WTC11 (cell line): ENCODE results near the gene KCNQ4. TPM values are rescaled to one million over a fixed set of nuclear protein-coding genes. Genes with fewer than 3 reads are reported as not detected.

Source experiments
- ATAC-seq: fragments of 200-7000 bp; cut with Tn5 transposase; 2 replicates; pipeline ENCODE4 v1.10.0; 2021; ENCODE audit warnings: mild to moderate bottlenecking, moderate library complexity
- CTCF ChIA-PET: fragments of 300-600 bp; sonication (Branson Sonifier 250); formaldehyde crosslinking; loops from one replicate; lab custom pipeline; 2021; ENCODE audit warnings: antibody characterized with exemption; lab: Charles Lee
- POLR2A ChIA-PET: fragments of 350-600 bp; sonication (Branson Sonifier 250); formaldehyde crosslinking; loops from one replicate; lab custom pipeline; 2021; ENCODE audit warnings: antibody characterized with exemption; lab: Charles Lee
- DNase-seq: peaks from one replicate; pipeline ENCODE4 v3.0.0; 2021; ENCODE audit warnings: low spot score
- H3K27ac Mint-ChIP-seq: 2 replicates; pipeline ENCODE4 v1.8.0; 2021; ENCODE audit warnings: mixed read lengths
- H3K27me3 Mint-ChIP-seq: 2 replicates; pipeline ENCODE4 v1.8.0; 2021; ENCODE audit warnings: low read depth, mild to moderate bottlenecking, moderate library complexity, mixed read lengths
- H3K36me3 Mint-ChIP-seq: 2 replicates; pipeline ENCODE4 v1.8.0; 2021; ENCODE audit warnings: mixed read lengths
- H3K4me1 Mint-ChIP-seq: 2 replicates; pipeline ENCODE4 v1.8.0; 2022; ENCODE audit warnings: mixed read lengths
- H3K4me3 Mint-ChIP-seq: 2 replicates; pipeline ENCODE4 v1.8.0; 2021; ENCODE audit warnings: mild to moderate bottlenecking, moderate library complexity, mixed read lengths
- H3K9me3 Mint-ChIP-seq: 2 replicates; pipeline ENCODE4 v1.8.0; 2021; ENCODE audit warnings: mixed read lengths
- GTF2I ChIP-seq: fragments of 250-450 bp; sonication (Bioruptor Pico); conservative IDR thresholded peaks from 2 replicates; pipeline ENCODE4 v1.4.0; 2021; ENCODE audit warnings: mild to moderate bottlenecking
- KAT7 ChIP-seq: sonication (generic); formaldehyde crosslinking; IDR thresholded peaks from 2 replicates; pipeline ENCODE4 v1.8.1; 2023; ENCODE audit warnings: missing genetic modification reagents, mild to moderate bottlenecking, borderline replicate concordance
- MYBL2 ChIP-seq: sonication (generic); formaldehyde crosslinking; IDR thresholded peaks from 2 replicates; pipeline ENCODE4 v1.8.1; 2023; ENCODE audit warnings: mild to moderate bottlenecking, moderate library complexity, missing genetic modification reagents
- NFATC4 ChIP-seq: fragments of 250-450 bp; sonication (Bioruptor Pico); IDR thresholded peaks from 2 replicates; pipeline ENCODE4 v1.9.0; 2021; ENCODE audit warnings: mild to moderate bottlenecking
- NR2C2 ChIP-seq: sonication (generic); formaldehyde crosslinking; IDR thresholded peaks from 2 replicates; pipeline ENCODE4 v1.8.0; 2022; ENCODE audit warnings: mild to moderate bottlenecking, missing genetic modification reagents
- SP1 ChIP-seq: sonication (generic); formaldehyde crosslinking; conservative IDR thresholded peaks from 2 replicates; pipeline ENCODE4 v1.8.1; 2022; ENCODE audit warnings: missing genetic modification reagents
- TEAD1 ChIP-seq: sonication (generic); formaldehyde crosslinking; IDR thresholded peaks from 2 replicates; pipeline ENCODE4 v1.8.0; 2022; ENCODE audit warnings: mild to moderate bottlenecking, missing genetic modification reagents
- TEAD4 ChIP-seq: sonication (generic); formaldehyde crosslinking; IDR thresholded peaks from 2 replicates; pipeline ENCODE4 v1.8.0; 2022; ENCODE audit warnings: mild to moderate bottlenecking, missing genetic modification reagents
- ZNF423 ChIP-seq: fragments of 250-450 bp; sonication (Bioruptor Pico); IDR thresholded peaks from 2 replicates; pipeline ENCODE4 v2.1.2; 2022; ENCODE audit warnings: mild to moderate bottlenecking, moderate library complexity
- total RNA-seq: library from RNA; stranded (reverse); gene quantifications from 3 replicates; pipeline ENCODE4 v1.2.3, GENCODE V29; 2021
- TF ChIP-seq, protein P1 (sequence below): sonication (generic); formaldehyde crosslinking; IDR thresholded peaks from 2 replicates; pipeline ENCODE4 v1.8.1; 2023; ENCODE audit warnings: mild to moderate bottlenecking, missing genetic modification reagents, borderline replicate concordance
- TF ChIP-seq, protein P2 (sequence below): sonication (generic); formaldehyde crosslinking; IDR thresholded peaks from 2 replicates; pipeline ENCODE4 v1.8.0; 2022; ENCODE audit warnings: mild to moderate bottlenecking, missing genetic modification reagents
- TF ChIP-seq, protein P3 (sequence below): sonication (generic); formaldehyde crosslinking; IDR thresholded peaks from 2 replicates; pipeline ENCODE4 v1.8.1; 2023; ENCODE audit warnings: mild to moderate bottlenecking, missing genetic modification reagents
- TF ChIP-seq, protein P4 (sequence below): sonication (generic); formaldehyde crosslinking; IDR thresholded peaks from 2 replicates; pipeline ENCODE4 v1.8.1; 2022; ENCODE audit warnings: mild to moderate bottlenecking, missing genetic modification reagents, moderate library complexity, borderline replicate concordance
- TF ChIP-seq, protein P5 (sequence below): fragments of 250-450 bp; sonication (Bioruptor Pico); IDR thresholded peaks from 2 replicates; pipeline ENCODE4 v1.8.0; 2021; ENCODE audit warnings: mild to moderate bottlenecking

Gene KCNQ4
- total RNA-seq, 1 experiment from 2014 or later: 4.0 TPM

DNA sequence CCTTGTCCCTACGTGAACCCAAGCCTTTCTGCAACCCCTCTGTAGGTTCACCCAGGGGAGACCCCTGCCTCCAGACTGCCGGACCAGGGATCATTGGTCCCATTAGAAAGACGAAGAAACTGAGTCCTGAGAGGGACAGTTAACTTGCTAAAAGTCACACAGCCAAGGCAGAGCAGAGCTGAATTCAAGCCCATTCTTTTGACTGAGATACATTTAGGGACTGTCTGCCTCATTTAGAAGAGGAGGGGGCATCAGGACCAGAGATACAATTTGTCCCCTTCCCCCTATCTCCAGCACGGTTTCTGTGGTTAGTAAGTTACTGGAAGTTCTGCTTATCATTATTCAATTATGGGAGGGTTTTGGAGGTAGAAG is 19.1 kb downstream of the KCNQ4 start:
- Mint-ChIP-seq H3K4me1 (peaks cover 56% of the 10 kb centered on the region), H3K4me3 (peak overlapping the region; percentile 64), H3K27ac (peak overlapping the region; percentile 70; the same call in 1 of the 2 replicates), H3K27me3 (peaks cover 15% of the 10 kb centered on the region), H3K36me3 (no peaks in the 10 kb centered on the region), H3K9me3 (no peaks in the 10 kb centered on the region)
- no peak for DNase-seq
- ATAC-seq: no peak
- TF ChIP-seq TEAD1 (CRISPR knock-in tag) (no peak), TEAD4 (CRISPR knock-in tag) (no peak), NFATC4 (no peak), GTF2I (CRISPR knock-in tag) (peak; percentile 92), ZNF423 (CRISPR knock-in tag) (peak; percentile 52; the same call in 1 of the 2 replicates), KAT7 (CRISPR knock-in tag) (no peak), SP1 (CRISPR knock-in tag) (no peak)
- TF ChIP-seq, protein P1, sequence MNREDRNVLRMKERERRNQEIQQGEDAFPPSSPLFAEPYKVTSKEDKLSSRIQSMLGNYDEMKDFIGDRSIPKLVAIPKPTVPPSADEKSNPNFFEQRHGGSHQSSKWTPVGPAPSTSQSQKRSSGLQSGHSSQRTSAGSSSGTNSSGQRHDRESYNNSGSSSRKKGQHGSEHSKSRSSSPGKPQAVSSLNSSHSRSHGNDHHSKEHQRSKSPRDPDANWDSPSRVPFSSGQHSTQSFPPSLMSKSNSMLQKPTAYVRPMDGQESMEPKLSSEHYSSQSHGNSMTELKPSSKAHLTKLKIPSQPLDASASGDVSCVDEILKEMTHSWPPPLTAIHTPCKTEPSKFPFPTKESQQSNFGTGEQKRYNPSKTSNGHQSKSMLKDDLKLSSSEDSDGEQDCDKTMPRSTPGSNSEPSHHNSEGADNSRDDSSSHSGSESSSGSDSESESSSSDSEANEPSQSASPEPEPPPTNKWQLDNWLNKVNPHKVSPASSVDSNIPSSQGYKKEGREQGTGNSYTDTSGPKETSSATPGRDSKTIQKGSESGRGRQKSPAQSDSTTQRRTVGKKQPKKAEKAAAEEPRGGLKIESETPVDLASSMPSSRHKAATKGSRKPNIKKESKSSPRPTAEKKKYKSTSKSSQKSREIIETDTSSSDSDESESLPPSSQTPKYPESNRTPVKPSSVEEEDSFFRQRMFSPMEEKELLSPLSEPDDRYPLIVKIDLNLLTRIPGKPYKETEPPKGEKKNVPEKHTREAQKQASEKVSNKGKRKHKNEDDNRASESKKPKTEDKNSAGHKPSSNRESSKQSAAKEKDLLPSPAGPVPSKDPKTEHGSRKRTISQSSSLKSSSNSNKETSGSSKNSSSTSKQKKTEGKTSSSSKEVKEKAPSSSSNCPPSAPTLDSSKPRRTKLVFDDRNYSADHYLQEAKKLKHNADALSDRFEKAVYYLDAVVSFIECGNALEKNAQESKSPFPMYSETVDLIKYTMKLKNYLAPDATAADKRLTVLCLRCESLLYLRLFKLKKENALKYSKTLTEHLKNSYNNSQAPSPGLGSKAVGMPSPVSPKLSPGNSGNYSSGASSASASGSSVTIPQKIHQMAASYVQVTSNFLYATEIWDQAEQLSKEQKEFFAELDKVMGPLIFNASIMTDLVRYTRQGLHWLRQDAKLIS (CRISPR knock-in tag): no peak
- TF ChIP-seq, protein P2, sequence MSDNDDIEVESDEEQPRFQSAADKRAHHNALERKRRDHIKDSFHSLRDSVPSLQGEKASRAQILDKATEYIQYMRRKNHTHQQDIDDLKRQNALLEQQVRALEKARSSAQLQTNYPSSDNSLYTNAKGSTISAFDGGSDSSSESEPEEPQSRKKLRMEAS (CRISPR knock-in tag): no peak
- TF ChIP-seq, protein P3, sequence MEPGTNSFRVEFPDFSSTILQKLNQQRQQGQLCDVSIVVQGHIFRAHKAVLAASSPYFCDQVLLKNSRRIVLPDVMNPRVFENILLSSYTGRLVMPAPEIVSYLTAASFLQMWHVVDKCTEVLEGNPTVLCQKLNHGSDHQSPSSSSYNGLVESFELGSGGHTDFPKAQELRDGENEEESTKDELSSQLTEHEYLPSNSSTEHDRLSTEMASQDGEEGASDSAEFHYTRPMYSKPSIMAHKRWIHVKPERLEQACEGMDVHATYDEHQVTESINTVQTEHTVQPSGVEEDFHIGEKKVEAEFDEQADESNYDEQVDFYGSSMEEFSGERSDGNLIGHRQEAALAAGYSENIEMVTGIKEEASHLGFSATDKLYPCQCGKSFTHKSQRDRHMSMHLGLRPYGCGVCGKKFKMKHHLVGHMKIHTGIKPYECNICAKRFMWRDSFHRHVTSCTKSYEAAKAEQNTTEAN (CRISPR knock-in tag): no peak
- CTCF ChIA-PET: interaction anchor here (1.0 to 1.6 kb wide), 5 partner anchors 18 to 150 kb away, joined by 3 to 11 read pairs (median 5); no protein-coding TSS in a partner anchor
- POLR2A ChIA-PET: interaction anchor here (0.8 to 1.6 kb wide), 2 partner anchors 59 to 906 kb away, joined by 3 to 5 read pairs; partner anchors contain the start of gene CITED4

DNA sequence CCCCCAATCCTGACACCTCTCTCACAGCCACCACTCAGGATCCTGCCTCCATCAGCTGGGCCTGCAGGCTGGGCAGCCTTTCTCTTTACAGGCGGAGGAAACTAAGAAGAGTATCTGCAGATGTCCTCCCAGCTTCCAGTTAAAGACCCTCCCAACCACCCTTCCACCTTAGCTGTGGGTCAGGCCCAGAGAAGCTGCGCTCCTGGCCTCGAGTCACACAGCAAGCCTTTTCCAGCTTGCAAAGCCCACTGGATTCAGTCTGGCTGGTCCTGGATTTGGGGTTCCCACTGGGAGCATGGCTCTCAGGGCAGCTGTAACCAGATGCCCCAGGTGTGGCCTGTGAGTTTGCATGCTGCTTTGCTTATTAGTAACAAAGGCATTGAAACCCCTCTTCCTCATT is 19.9 kb downstream of the KCNQ4 start:
- Mint-ChIP-seq H3K27me3 (peaks cover 15% of the 10 kb centered on the region), H3K27ac (no peak overlapping the region; the same call in 1 of the 2 replicates), H3K9me3 (no peaks in the 10 kb centered on the region), H3K4me1 (peaks cover 56% of the 10 kb centered on the region)
- DNase-seq: no peak
- TF ChIP-seq MYBL2 (CRISPR knock-in tag) (peak; percentile 40; the same call in 1 of the 2 replicates), ZNF423 (CRISPR knock-in tag) (no peak), NR2C2 (CRISPR knock-in tag) (no peak)
- TF ChIP-seq, protein P4, sequence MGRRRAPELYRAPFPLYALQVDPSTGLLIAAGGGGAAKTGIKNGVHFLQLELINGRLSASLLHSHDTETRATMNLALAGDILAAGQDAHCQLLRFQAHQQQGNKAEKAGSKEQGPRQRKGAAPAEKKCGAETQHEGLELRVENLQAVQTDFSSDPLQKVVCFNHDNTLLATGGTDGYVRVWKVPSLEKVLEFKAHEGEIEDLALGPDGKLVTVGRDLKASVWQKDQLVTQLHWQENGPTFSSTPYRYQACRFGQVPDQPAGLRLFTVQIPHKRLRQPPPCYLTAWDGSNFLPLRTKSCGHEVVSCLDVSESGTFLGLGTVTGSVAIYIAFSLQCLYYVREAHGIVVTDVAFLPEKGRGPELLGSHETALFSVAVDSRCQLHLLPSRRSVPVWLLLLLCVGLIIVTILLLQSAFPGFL: no peak
- TF ChIP-seq, protein P5, sequence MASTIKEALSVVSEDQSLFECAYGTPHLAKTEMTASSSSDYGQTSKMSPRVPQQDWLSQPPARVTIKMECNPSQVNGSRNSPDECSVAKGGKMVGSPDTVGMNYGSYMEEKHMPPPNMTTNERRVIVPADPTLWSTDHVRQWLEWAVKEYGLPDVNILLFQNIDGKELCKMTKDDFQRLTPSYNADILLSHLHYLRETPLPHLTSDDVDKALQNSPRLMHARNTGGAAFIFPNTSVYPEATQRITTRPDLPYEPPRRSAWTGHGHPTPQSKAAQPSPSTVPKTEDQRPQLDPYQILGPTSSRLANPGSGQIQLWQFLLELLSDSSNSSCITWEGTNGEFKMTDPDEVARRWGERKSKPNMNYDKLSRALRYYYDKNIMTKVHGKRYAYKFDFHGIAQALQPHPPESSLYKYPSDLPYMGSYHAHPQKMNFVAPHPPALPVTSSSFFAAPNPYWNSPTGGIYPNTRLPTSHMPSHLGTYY (CRISPR knock-in tag): no peak
- TF ChIP-seq, all 79 proteins: peak for 1
- POLR2A ChIA-PET: interaction anchor here (0.8 to 1.6 kb wide), 3 partner anchors 59 to 905 kb away, joined by 3 to 5 read pairs (median 3); partner anchors contain the start of genes CITED4 and NFYC
- Mint-ChIP-seq H3K36me3 (no peaks in the 10 kb centered on the region), H3K4me3 (peak overlapping the region; percentile 25; the same call in 1 of the 2 replicates)
- CTCF ChIA-PET: interaction anchor here (0.6 to 1.6 kb wide), 7 partner anchors 17 to 149 kb away, joined by 3 to 11 read pairs (median 4); no protein-coding TSS in a partner anchor
- no peak for ATAC-seq
